Measurements from ENCODE around the gene TRABD.

- TF ChIP-seq CTCF (IDR thresholded peaks at IDR 0.05) = no peak
- no peak for TF ChIP-seq POLR2A (IDR thresholded peaks at IDR 0.05)
Measured at GRCh38 chr22:50150161-50151129, 35.3 kb upstream of the TRABD start.
